CD1c-positive myeloid dendritic cell (primary cell): ENCODE results near the gene HAS3.
A peak's percentile ranks its signal among the peaks of the same experiment; 100 is the strongest.
"Not testable (repeated sequence)": the region's sequence is repeated elsewhere in the genome, so short reads cannot be mapped to it uniquely, and the experiment has no call there.

ENCODE experiments used
- DNase-seq: peaks from one replicate; pipeline ENCODE4 v3.0.0-alpha.2; 2016; ENCODE audit errors: extremely low spot score

Gene HAS3

GRCh38 chr16:69149621-69150020 is 44.2 kb downstream of the HAS3 start:
- DNase-seq, result not testable (repeated sequence)

DNA sequence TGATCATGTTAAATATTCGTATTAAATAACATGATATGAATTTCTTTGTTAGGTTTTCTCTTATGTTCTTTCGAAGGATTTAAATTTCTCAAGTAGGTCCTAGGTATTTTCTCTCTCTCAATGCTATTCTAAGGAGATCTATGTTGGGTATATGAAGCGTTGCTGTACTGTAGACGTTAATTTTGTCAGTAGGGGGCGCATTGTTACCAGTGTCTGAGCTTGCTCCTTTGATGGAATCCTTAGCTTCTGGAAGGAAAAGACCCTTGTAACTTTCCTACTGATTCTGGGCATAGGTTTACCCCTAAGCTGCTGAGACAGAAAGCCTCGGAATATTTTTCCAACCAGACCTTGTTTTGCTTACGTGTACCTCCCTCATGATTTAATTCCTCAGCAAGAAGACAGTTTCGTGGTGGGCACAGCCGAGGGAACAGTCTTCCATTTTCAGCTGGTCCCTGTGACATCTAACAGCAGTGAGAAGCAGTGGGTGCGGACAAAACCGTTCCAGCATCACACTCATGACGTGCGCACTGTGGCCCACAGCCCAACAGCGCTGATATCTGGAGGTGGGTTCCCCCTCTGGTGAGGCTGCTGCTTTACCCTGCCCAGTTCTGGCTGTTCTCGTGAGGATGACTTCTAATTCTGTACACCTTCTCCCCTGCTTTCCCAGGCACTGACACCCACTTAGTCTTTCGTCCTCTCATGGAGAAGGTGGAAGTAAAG is 44.9 kb downstream of the HAS3 start:
- DNase-seq, result peak; percentile 81

DNA sequence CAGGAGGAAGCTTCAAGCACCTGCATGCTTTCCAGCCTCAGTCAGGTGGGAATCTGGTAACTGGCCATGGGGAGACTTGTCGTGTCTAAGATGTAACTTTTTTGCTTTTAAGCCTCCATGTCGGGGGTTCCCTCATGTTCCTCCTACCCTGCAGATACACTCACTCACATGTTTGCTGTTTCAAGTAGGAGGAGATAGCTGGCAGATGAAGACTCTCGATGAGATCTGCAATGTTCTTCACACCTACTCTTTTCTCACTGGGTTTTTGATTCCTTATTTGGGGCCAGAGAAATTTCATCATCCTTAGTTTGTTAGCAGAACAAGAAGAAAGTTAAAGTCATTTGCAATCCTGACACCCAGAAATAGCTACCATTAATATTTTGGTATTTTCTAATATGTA is 51.7 kb downstream of the HAS3 start:
- DNase-seq, result peak; percentile 39

DNA sequence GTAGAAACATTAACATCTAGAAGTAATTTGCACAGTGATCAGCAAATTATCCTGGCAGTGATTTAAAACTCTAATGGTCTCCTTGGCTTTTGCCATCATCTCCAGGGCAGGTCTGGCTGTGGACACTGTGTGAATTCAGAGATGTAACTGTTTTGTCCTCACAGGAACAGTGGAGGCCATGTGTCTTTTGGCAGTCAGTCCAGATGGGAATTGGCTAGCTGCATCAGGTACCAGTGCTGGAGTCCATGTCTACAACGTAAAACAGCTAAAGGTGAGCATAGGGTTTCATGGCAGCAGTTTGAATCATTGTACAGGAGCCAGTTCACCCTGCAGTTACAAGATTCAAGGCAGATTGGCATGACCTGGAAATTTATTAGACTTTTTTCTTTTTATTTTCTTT is 54.7 kb downstream of the HAS3 start:
- DNase-seq, result no peak

DNA sequence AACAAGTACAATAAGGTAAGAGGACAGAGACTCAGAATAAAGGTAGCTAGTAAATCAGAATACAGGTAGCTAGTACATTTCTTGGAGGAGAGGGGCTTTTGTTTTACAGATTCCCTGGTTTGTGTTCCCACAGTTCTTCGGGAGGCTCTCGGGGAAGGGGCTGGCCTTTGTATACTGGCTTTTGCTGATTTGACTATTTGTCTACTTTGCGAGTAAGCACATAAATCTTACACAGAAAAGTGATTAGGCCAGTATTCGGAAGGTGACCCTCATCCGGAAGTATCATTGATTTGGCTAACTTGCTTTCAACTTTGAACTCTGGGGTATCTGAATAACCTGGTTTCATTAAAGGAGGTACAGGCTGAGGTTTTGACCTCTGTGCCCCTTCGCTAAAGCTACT is 60.1 kb downstream of the HAS3 start:
- no peak for DNase-seq

GRCh38 chr16:69166221-69166833 is 60.9 kb downstream of the HAS3 start:
- peak; percentile 49 for DNase-seq

DNA sequence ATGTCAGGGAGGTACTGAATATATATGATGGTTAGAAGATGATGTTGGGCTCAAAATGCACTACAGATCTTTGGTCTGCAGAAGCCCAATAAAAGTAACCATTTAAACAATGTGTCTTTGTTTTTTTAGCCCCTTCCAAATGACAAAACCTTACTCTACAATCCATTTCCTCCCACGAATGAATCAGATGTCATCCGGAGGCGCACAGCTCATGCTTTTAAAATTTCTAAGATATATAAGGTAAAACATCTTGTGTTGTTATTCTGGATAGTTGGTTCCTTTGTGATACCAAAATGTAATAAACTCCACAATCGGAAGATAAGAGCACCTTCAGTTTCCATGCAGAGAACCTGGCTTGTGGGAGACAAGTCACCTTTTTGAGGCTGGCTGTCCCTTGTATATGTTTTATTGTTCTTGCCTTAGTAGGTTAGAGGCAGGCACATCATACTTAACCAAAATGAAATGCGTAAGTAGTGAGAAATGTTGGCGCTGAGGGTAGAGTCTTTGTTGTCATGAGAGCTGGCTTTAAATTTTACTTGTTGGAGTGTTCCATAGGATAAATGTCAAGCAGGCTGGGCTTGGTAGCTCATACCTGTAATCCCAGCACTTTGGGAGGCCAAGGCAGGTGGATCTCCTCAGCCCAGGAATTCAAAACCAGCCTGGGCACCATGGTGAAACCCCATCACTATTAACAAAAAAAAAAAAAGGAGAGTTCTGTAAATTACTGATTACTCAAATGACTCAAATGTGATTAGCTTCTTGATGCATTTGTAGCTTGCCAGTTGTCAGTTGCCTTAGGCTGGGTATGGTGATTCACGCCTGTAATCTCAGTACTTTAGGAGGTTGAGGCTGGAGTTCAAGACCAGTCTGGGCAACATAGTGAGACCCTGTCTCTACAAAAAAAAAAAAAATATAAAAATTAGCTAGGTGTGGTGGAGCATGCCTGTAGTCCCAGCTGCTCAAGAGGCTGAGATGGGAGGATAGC is 61.8 kb downstream of the HAS3 start:
- no peak for DNase-seq
